Measurements from ENCODE around the gene MTA1.

DNA sequence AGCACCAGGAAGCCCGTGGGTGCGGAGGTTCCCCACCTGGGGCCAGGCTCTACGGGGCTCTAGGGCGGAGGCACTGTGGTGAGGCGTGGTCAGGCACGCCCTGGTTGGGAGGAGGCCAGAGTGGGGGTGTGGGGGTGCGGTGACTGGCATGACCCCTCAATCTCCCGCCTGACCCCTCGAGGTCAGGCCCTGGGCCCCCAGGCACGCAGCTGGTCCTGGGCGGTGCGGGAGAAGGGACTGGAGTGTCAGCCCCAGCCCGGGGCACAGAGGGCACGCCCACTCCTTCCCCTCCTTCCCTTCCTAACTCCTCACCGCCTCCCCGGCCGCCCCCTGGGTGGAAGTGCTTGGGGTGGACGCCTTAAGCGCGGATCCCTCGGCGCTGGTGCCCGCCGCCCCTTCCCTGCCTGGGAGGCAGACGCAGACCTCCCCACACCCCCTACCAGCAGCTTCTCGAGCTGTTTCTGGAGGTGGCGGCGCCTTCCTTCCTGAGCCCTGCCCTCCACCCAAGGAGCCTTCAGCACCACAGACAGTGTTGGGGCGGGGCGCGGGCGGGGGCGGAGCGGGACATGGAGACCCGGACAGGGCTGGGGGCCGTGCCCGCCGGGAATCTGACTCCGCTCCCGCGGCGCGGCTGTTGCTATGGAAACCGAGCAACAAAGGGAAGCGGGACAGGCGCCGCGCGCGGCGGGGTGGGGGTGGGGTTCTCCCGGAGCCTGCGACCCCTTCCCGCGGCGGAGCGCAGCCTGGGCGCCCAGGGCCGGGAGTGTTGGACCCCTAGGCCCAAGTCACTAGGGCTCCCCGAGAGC is 54.3 kb downstream of the MTA1 start:
- TF ChIP-seq POLR2A (IDR thresholded peaks at IDR 0.05), result peak in 2 of 4 donors; percentile 19 to 23
- TF ChIP-seq, protein P1, sequence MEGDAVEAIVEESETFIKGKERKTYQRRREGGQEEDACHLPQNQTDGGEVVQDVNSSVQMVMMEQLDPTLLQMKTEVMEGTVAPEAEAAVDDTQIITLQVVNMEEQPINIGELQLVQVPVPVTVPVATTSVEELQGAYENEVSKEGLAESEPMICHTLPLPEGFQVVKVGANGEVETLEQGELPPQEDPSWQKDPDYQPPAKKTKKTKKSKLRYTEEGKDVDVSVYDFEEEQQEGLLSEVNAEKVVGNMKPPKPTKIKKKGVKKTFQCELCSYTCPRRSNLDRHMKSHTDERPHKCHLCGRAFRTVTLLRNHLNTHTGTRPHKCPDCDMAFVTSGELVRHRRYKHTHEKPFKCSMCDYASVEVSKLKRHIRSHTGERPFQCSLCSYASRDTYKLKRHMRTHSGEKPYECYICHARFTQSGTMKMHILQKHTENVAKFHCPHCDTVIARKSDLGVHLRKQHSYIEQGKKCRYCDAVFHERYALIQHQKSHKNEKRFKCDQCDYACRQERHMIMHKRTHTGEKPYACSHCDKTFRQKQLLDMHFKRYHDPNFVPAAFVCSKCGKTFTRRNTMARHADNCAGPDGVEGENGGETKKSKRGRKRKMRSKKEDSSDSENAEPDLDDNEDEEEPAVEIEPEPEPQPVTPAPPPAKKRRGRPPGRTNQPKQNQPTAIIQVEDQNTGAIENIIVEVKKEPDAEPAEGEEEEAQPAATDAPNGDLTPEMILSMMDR (IDR thresholded peaks at IDR 0.05), result no peak
- no peak for TF ChIP-seq EP300 (IDR thresholded peaks at IDR 0.05)

Data from upper lobe of left lung (tissue), 4 donors.